Urinary bladder (tissue), 4 donors: Measurements from ENCODE around the gene MGMT. TPM values are rescaled to one million over a fixed set of nuclear protein-coding genes. Genes with fewer than 3 reads are reported as not detected.

ENCODE experiments used
- DNase-seq: peaks from one replicate; pipeline ENCODE4 v3.0.0-alpha.2; 2015; ENCODE audit errors: extremely low spot score
- H3K27ac ChIP-seq: one replicate; pipeline ENCODE4 v1.5.1; 2013; ENCODE audit warnings: low read depth, mild to moderate bottlenecking, moderate library complexity
- H3K36me3 ChIP-seq: one replicate; pipeline ENCODE4 v1.6.1; 2013; ENCODE audit warnings: mild to moderate bottlenecking, moderate library complexity; ENCODE audit not compliant: insufficient read depth
- H3K4me1 ChIP-seq: one replicate; pipeline ENCODE4 v1.6.1; 2013; ENCODE audit warnings: mild to moderate bottlenecking, moderate library complexity; ENCODE audit not compliant: insufficient read depth
- H3K4me3 ChIP-seq: one replicate; pipeline ENCODE4 v1.5.1; 2013; ENCODE audit warnings: low read depth, low read length
- WGBS: extraction: QIAGEN DNeasy Blood & Tissue Kit; methylation state at CpG from one replicate; pipeline ENCODE4 v1.1.7; 2013; 5-methylcytosine and 5-hydroxymethylcytosine counted together
- polyA plus RNA-seq: library from polyadenylated mRNA; stranded (reverse); fragments of 200-250 nt; gene quantifications from one replicate; pipeline ENCODE4 v1.2.3, GENCODE V29; 2013
- total RNA-seq: library from RNA; depleted of rRNA; stranded (reverse); fragments of >200 nt; gene quantifications from one replicate; pipeline ENCODE4 v1.2.3, GENCODE V29; 2014
- donor health status: healthy with polysubstance abuse.
- donor health status: healthy.

The MGMT gene
- total and polyA plus RNA-seq, 2 donors, result 19.5 to 28.5 TPM

DNA sequence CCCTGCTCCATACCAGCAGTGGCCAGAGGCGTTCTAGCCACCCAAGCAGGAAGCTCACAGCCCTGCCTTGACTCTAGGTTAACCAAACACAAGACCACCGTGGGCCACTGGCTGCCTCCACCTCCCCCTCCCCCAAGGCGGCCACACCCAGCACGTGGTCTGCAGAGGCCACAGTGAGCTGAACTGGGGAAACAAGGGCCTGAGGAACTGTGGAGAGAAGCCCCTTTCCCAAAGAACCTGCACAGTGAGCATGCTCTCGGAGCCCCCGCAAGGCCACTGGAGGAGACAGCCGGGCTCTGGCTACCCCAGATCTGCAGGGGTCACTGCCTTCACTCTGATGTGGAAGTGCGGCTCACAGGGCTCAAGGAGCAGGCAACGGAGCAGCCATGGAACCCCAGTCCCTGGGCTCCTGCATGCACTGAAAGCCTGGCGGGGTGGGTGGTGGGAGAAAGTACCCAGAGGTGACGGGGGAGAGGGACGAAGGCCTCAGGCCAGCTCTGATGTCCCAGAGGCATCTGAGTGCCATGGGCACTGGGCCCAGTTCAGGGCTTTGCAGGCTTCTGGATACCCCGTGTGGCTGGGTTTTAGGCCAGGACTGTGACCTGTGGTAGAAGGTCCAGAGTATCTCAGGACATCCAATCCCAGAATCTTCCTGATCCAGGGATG, 307.8 kb downstream of the MGMT start:
- Histone ChIP-seq H3K4me3 (no peak overlapping the region), H3K27ac (no peak overlapping the region), H3K36me3 (no peaks in the 10 kb centered on the region), H3K4me1 (no peaks in the 10 kb centered on the region)
- 85% methylated on average over 13 of the region's 13 CpGs for WGBS
- no peak for DNase-seq

DNA sequence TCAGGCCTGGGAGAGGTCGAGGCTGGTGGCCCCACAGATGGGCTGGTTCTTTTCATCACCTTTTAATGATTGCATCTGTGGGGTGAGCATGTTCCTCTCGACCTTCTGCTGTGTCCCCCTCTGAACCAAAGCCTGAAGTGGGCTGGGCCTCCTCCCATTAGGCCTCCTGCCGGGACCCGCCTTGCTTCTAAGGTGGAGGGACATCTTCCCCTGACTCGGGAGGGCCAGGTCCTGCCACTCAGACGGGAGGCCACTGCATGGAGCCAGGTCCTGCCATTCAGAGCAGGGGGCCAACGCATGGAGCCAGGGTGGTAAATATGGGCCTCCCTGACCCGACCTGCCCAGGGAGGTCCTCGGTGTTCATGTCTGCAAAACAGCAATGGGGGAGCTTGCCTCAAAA, 308.6 kb downstream of the MGMT start:
- no peaks in the 10 kb centered on the region for H3K4me1 ChIP-seq

DNA sequence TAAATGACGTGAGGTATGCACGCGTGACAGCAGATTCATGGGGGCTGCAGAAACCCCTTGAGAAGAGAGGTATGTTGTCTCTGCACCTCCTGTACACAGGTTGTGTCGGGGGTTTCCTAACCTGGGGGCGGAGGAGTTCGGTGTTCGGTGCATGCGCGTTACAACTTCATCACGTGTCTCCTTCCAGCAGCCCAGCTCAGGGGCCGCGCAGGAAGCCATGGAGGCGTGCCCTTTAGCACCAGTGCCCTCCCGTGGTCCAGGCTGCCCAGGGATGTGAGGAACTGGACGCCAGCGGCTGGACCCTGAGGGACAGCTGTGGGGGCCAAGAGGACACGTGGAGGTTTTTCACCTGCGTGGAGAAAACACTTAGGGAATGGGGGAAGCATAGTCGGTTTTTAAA, 310.6 kb downstream of the MGMT start:
- Histone ChIP-seq H3K4me3 (no peak overlapping the region), H3K27ac (no peak overlapping the region), H3K36me3 (no peaks in the 10 kb centered on the region), H3K4me1 (no peaks in the 10 kb centered on the region)
- DNase-seq, result no peak
- 92% methylated on average over 19 of the region's 19 CpGs for WGBS

More for the DNA sequence above, 308.6 kb downstream of the MGMT start:
- 78% methylated on average over 9 of the region's 9 CpGs for WGBS
- Histone ChIP-seq H3K27ac (no peak overlapping the region), H3K4me3 (no peak overlapping the region), H3K36me3 (no peaks in the 10 kb centered on the region)
- DNase-seq, result no peak

DNA sequence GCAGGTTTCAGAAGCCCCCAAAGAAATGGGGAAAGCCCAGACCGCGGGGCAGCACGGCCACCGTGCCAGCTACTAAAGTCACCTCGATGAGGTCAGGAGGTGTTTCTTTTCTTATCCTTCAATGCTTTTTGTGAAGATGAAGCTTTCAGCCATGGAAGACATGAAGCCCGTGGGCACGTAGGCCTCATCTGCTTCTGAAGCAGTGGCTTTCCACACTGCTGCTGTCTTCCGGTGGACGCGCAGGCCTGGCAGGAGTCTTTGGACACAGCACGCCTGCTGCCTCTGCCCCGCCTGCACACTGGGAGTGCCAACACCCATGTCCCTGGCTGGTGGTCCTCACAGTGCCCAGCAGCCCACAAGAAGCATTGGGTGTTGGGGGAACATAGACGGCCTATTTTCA, 311.5 kb downstream of the MGMT start:
- no peaks in the 10 kb centered on the region for H3K4me1 ChIP-seq
- H3K36me3 ChIP-seq, result no peaks in the 10 kb centered on the region
- H3K4me3 ChIP-seq, result no peak overlapping the region
- WGBS, result 97% methylated on average over 13 of the region's 13 CpGs
- no peak overlapping the region for H3K27ac ChIP-seq
- no peak for DNase-seq

DNA sequence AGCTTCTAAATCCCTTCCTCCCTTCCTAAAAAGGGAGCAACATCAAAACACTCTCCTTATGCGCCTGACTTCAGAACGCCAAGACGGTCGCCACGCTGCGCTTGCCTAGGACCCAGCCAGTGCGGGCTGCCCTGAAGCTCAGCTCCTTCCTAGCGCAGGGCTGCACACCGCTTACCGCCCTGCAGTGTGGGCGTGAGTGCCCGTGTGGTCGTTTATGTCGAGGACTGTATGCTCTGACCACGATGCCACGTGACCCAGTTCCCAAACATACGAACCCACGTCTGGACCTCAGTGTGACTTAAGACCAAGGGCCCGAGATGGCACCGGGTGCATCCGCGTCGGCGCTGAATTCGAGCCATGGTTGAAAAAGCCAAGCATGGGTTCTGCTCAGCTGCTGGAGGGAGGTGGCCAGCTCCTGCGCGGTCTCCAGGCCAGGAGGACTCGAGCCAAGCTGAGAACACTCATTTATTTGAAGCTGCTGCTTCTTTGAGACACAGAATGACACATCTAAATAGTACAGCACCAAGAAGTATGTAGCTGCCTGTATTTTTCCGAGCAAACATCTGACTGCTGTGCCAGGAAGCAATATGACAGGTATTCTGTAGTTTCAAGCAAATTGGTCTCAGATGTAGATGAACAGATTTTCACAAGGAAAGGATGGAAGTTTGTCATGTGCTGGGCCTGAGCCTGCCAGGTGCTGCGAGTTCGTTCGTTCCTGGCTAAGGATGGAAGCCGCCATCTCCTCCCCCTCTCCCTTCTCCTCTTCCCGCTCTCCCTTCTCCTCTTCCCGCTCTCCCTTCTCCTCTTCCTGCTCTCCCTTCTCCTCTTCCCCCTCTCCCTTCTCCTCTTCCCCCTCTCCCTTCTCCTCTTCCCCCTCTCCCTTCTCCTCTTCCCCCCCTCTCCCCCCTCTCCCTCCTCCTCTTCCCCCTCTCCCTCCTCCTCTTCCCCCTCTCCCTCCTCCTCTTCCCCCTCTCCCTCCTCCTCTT, 312.4 kb downstream of the MGMT start:
- no peak for DNase-seq
- no peak overlapping the region for H3K27ac ChIP-seq
- H3K36me3 ChIP-seq, result no peaks in the 10 kb centered on the region
- WGBS, result 87% methylated on average over 35 of the region's 35 CpGs
- no peaks in the 10 kb centered on the region for H3K4me1 ChIP-seq
- H3K4me3 ChIP-seq, result no peak overlapping the region

DNA sequence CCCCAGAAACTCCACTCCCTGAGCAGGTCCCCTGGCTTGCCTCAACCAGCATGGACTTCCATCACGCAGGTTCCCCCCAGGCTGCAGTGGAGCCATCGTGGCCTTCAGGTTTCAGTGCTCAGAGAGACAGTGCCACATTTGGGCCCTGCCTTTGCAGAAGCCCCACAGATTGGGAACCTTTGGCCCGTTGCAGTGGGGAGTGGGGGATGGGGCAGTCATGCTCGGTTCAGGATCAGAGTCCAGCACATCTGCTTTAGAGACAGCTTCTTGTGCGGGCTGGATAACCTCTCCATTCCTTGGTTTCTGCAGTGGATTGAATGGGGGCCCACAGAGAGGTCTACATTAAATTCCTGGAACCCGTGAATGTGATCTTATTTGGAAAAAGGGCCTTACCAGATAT, 313.2 kb downstream of the MGMT start:
- WGBS, result 61% methylated on average over 6 of the region's 6 CpGs
- Histone ChIP-seq H3K27ac (no peak overlapping the region), H3K4me1 (no peaks in the 10 kb centered on the region), H3K36me3 (no peaks in the 10 kb centered on the region), H3K4me3 (no peak overlapping the region)
- DNase-seq, result no peak

DNA sequence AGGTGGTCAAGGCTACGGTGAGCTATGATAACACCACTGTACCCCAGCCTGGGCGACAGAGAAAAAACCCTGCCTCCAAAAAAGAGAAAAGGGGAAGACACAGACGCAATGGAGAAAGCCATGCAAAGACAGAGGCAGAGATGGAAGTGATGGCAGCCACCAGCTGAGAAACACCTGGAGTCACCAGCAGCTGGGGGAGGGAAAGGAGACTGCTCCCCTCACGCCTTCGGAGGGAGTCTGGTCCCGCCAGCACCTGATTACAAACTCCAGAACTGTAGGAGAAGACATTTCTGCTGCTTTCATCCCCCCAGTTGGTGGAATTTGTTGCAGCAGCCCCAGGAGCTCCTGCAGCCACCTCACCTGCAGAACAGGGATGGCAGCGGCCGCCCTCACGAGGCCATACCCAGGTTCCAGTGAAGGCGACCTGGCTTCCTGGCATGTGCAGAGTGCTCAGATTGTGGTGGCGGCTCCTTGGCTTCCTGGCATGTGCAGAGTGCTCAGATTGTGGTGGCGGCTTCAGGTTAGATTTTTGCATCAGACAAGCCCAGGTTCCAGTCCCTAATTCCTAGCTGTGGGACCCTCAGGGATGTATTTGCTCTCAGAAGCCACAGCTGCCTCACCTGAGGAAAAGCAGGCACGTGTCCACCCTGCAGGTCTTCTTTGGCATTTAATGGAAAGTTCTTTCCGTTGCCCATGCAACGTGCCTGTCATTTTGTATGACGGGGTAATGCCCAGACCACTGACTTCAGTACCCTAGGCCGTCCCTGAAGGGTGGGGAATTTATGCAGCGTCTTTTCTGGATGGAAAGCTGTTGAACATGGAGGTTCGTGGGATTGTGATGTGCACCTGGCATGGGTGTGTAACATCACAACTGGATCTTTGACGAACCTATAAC, 314.1 kb downstream of the MGMT start:
- no peak overlapping the region for H3K27ac ChIP-seq
- no peak overlapping the region for H3K4me3 ChIP-seq
- no peaks in the 10 kb centered on the region for H3K4me1 ChIP-seq
- no peaks in the 10 kb centered on the region for H3K36me3 ChIP-seq
- 94% methylated on average over 20 of the region's 20 CpGs for WGBS
- no peak for DNase-seq

DNA sequence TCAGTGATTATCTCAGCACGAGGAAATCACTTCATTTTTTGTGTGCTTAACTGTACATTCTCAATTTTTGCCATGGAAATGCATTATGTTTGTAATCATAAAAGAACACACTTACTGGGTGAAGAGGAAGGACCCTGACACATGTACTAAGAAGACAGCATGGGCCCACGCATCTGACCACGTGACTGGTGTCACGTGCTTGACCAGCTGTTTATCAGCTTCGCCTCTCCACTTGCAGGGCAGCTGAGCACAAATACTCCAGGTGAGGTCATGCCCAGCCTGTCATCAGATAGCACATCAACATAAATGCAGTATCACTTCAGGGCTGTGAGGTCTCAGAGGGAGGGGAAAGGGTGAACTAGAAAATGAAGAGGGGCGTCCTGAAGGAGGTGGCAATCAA, 317.2 kb downstream of the MGMT start:
- 77% methylated on average over 6 of the region's 6 CpGs for WGBS
- no peak overlapping the region for H3K4me3 ChIP-seq
- no peaks in the 10 kb centered on the region for H3K4me1 ChIP-seq
- no peak overlapping the region for H3K27ac ChIP-seq
- no peaks in the 10 kb centered on the region for H3K36me3 ChIP-seq
- DNase-seq, result no peak

DNA sequence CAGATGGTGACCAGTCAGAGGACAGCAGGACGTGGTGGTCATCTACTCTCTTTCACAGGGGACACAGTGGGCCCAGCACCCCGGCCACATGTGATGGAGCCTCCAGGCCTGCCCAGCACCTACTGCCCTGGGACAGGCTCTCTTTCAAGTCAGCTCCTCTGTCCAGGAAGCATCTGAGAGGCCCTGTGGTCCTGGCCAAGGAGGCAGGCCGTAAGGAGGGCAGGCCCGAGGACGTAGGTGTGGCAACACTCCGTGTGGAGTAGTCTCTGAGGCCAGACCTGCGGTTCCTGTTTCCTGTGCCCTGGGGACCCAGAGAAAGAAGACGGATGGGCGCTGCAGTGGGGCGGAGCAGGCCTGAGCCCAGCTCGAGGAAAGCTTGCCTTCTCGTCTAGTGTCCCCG, 317.9 kb downstream of the MGMT start:
- DNase-seq, result no peak
- 68% methylated on average over 13 of the region's 13 CpGs for WGBS

DNA sequence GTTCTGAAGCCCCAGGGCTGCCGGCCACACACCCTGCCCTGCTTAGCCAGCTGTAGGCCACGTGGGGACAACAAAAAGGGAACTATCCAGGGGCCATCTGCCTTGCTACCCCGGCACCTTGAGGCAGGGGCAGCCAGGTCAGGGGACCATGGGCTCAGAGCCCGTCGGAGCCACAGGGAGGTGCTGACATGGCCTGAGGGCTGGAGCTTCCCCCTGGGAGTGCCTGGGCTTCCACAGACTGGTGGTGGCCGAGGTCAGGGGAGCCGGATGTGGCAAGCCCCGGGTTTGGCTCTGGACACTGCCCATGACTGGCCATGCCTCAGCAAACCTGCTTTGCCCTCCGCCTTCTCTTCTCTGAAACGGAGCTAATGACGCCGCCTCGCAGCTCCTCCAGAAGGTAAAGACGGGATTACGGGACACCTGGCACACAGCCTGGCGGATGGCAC, 318.5 kb downstream of the MGMT start:
- no peak overlapping the region for H3K4me3 ChIP-seq
- no peak overlapping the region for H3K27ac ChIP-seq
- H3K4me1 ChIP-seq, result no peaks in the 10 kb centered on the region
- no peaks in the 10 kb centered on the region for H3K36me3 ChIP-seq
- 76% methylated on average over 16 of the region's 16 CpGs for WGBS
- DNase-seq, result no peak

More for the DNA sequence above, 317.9 kb downstream of the MGMT start:
- Histone ChIP-seq H3K36me3 (no peaks in the 10 kb centered on the region), H3K4me3 (no peak overlapping the region), H3K4me1 (no peaks in the 10 kb centered on the region), H3K27ac (no peak overlapping the region)

DNA sequence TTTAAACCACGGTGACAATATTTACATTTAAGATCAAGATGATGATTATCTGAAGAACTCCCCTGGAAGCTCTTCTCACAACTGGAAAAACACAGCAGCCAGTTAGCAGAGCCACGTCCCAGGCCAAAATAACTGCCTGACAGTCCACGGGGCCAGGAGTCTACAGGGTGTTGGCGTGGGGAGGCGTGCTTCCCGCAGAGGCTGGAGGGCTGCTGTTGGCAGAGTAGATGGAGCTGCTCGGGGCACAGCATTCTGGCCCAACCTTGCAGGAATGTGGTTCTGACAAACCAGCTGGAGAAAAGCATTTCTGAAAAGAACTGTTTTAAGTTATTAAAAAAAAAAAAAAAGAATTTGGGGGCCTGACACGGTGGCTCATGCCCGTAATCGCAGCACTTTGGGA, 319.2 kb downstream of the MGMT start:
- no peaks in the 10 kb centered on the region for H3K4me1 ChIP-seq
- no peaks in the 10 kb centered on the region for H3K36me3 ChIP-seq
- 64% methylated on average over 10 of the region's 10 CpGs for WGBS
- H3K27ac ChIP-seq, result no peak overlapping the region
- no peak overlapping the region for H3K4me3 ChIP-seq
- DNase-seq, result no peak

DNA sequence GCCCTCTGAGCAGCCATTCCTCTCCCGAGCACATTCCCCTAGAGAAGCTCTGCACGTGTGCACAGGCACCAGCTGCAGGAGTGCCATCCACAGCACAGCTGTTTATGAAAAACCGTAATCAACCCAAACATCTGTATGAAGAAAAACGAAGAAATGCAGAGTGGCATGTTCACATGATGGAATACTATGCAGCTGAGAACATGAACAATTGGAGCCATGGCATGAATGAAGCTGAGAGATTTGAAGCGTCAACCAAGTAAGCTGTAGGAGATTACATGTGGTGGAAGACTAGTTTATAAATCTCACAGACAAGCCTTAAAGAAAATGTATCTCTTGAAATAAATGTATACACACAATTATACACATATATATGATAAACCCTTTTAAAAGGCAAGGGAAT, 320.5 kb downstream of the MGMT start:
- no peak overlapping the region for H3K4me3 ChIP-seq
- no peak for DNase-seq
- H3K27ac ChIP-seq, result no peak overlapping the region
- H3K4me1 ChIP-seq, result no peaks in the 10 kb centered on the region
- no peaks in the 10 kb centered on the region for H3K36me3 ChIP-seq
- 75% methylated on average over 5 of the region's 5 CpGs for WGBS

DNA sequence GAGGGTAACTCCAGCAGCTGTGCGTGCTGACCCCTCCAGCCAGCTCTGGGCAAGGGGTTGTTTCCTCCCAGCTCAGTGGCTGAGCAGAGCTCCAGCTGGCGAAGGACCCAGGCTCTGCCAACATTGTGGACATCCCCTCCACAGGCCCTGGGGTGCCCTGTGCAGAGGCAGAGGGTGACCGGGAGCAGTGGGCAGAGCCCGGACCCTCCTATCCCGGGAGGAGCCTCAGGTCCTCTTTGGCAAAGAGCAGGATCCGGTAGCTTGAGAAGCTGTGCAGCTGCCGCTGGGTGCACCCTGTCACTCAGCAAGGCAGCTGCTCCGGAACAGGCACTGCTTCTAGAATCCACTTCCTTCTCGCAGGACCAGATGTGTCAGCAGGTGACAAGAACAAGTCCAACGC, 321.2 kb downstream of the MGMT start:
- no peak for DNase-seq

More for the DNA sequence above, 321.2 kb downstream of the MGMT start:
- no peaks in the 10 kb centered on the region for H3K36me3 ChIP-seq
- WGBS, result 88% methylated on average over 10 of the region's 10 CpGs
- H3K27ac ChIP-seq, result no peak overlapping the region
- H3K4me3 ChIP-seq, result no peak overlapping the region
- H3K4me1 ChIP-seq, result no peaks in the 10 kb centered on the region
